Natural killer cell (primary cell): Measurements from ENCODE around the gene ZFR. TPM values are rescaled to one million over a fixed set of nuclear protein-coding genes. Genes with fewer than 3 reads are reported as not detected.

Experiments
- ATAC-seq, 3 donors: fragments of 150-1000 bp in 2 of 3; fragments of 200-7000 bp in 1 of 3; cut with Tn5 transposase; 1 replicate in 1 of 3; 2 replicates in 2 of 3; pipeline ENCODE4 v1.10.0; 2021; ENCODE audit warnings: mild to moderate bottlenecking in 2 of 3, moderate library complexity in 2 of 3
- DNase-seq, 2 donors: peaks; one replicate each; pipeline versions ENCODE4 v3.0.0 to v3.0.0-alpha.2; 2013 to 2021; ENCODE audit warnings: mixed read lengths in 1 of 2
- H3K27ac ChIP-seq: one replicate; pipeline ENCODE4 v1.5.1; 2013; ENCODE audit warnings: mild to moderate bottlenecking, low read length
- H3K27me3 ChIP-seq: one replicate; pipeline ENCODE4 v1.6.1; 2013; ENCODE audit warnings: low read length; ENCODE audit not compliant: control insufficient read depth, insufficient read depth
- H3K36me3 ChIP-seq: one replicate; pipeline ENCODE4 v1.6.1; 2013; ENCODE audit warnings: low read length; ENCODE audit not compliant: control insufficient read depth, insufficient read depth
- H3K4me1 ChIP-seq: one replicate; pipeline ENCODE4 v1.6.1; 2013; ENCODE audit warnings: low read length; ENCODE audit not compliant: control insufficient read depth, insufficient read depth
- H3K4me3 ChIP-seq: one replicate; pipeline ENCODE4 v1.5.1; 2013; ENCODE audit warnings: low read length
- H3K9me3 ChIP-seq: one replicate; pipeline ENCODE4 v1.6.1; 2013; ENCODE audit warnings: low read length; ENCODE audit not compliant: control insufficient read depth, insufficient read depth
- H3K27ac Mint-ChIP-seq, 2 donors: one replicate each; pipeline ENCODE4 v1.8.0; 2022; ENCODE audit warnings: mild to moderate bottlenecking in 2 of 2, mixed read lengths in 2 of 2, moderate library complexity in 1 of 2
- H3K27me3 Mint-ChIP-seq, 2 donors: one replicate each; pipeline ENCODE4 v1.8.0; 2022; ENCODE audit warnings: low read depth in 2 of 2, mixed read lengths in 2 of 2
- H3K36me3 Mint-ChIP-seq: one replicate; pipeline ENCODE4 v1.8.0; 2022; ENCODE audit warnings: mixed read lengths
- H3K4me1 Mint-ChIP-seq, 2 donors: one replicate each; pipeline ENCODE4 v1.8.0; 2022; ENCODE audit warnings: mixed read lengths in 2 of 2
- H3K4me3 Mint-ChIP-seq: one replicate; pipeline ENCODE4 v1.8.0; 2022; ENCODE audit warnings: mild to moderate bottlenecking, moderate library complexity, mixed read lengths
- H3K9me3 Mint-ChIP-seq, 2 donors: one replicate each; pipeline ENCODE4 v1.8.0; 2022; ENCODE audit warnings: mixed read lengths in 2 of 2
- CTCF ChIP-seq: fragments of 200-600 bp; IDR thresholded peaks from one replicate; pipeline ENCODE4 v1.8.0; 2022; ENCODE audit warnings: antibody characterized with exemption
- WGBS: methylation state at CpG from one replicate; pipeline ENCODE4 v1.1.7; 2013; ENCODE audit warnings: missing lambda C conversion rate; ENCODE audit not compliant: insufficient coverage; 5-methylcytosine and 5-hydroxymethylcytosine counted together
- intact Hi-C: fragments of 100-400 bp; cut with micrococcal nuclease; formaldehyde crosslinking; loops from one replicate; pipeline ENCODE4 v1.14.2; 2022
- total RNA-seq, 4 donors: library from RNA; stranded (reverse); fragments of 120-200 nt in 1 of 4; gene quantifications; one replicate each; pipeline versions ENCODE4 v1.2.3 to v1.2.4, GENCODE V29; 2013 to 2022

ZFR gene
- total RNA-seq, 3 donors from 2014 or later (not counting 1 experiment from before 2014, with no cell fraction given) = 62.7 to 70.8 (median 62.7) TPM

GRCh38 chr5:32476891-32477290, 32.4 kb upstream of the ZFR start:
- no peak for ATAC-seq

GRCh38 chr5:32475334-32476097, 31.0 kb upstream of the ZFR start:
- Histone ChIP-seq H3K36me3 (no peaks in the 10 kb centered on the region), H3K9me3 (no peaks in the 10 kb centered on the region), H3K27me3 (no peaks in the 10 kb centered on the region), H3K4me3 (no peak overlapping the region), H3K4me1 (no peaks in the 10 kb centered on the region), H3K27ac (no peak overlapping the region)
- intact Hi-C loops = no loop called here
- Mint-ChIP-seq H3K36me3 (no peaks in the 10 kb centered on the region), H3K9me3 (no peaks in the 10 kb centered on the region), H3K4me1 (no peaks in the 10 kb centered on the region), H3K27ac (no peak overlapping the region), H3K27me3 (no peaks in the 10 kb centered on the region), H3K4me3 (no peak overlapping the region)
- no peak for DNase-seq
- 73% methylated on average over 6 of the region's 6 CpGs for WGBS
- no peak for TF ChIP-seq CTCF
- no peak for ATAC-seq

More at GRCh38 chr5:32476891-32477290, 32.4 kb upstream of the ZFR start:
- no peak overlapping the region for H3K27ac Mint-ChIP-seq
- H3K4me3 Mint-ChIP-seq = no peak overlapping the region
- Histone ChIP-seq H3K27ac (no peak overlapping the region), H3K4me3 (no peak overlapping the region), H3K27me3 (no peaks in the 10 kb centered on the region), H3K4me1 (no peaks in the 10 kb centered on the region), H3K36me3 (no peaks in the 10 kb centered on the region), H3K9me3 (no peaks in the 10 kb centered on the region)
- no peaks in the 10 kb centered on the region for H3K36me3 Mint-ChIP-seq
- WGBS = 100% methylated on average over 1 of the region's 1 CpG
- no peaks in the 10 kb centered on the region for H3K9me3 Mint-ChIP-seq
- no peaks in the 10 kb centered on the region for H3K27me3 Mint-ChIP-seq
- H3K4me1 Mint-ChIP-seq = no peaks in the 10 kb centered on the region
- no peak for DNase-seq
- intact Hi-C loops = no loop called here
- no peak for TF ChIP-seq CTCF

DNA sequence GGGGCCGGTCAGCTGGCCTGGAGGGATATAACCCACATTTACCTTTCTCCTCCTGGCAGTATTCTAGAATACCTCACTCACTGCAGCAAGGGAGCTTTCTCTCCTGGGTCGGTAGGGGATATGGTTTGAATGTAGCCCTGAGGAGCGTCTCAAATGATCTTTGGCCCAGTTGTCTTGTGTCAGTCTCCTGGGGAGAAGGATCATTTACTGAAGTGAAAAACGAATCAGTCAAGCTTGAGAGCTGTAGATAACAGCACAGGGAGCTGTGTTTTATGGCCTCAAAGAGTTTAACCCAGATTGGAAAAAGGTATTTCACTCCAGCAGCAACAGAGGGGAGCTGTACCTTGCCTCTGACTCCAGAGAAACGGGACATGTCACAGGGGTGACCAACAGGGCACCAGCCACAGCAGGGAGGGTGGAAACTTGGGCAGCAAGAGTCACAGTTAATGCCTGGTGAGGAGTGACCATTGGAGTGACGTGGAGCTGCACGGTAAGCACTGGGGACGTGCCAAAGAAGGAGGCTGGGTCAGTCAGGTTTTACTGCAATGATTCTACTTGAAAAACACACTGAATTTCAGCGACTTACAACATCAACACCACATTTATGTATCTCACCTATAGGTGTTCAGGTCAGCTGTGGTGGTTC, 29.8 kb upstream of the ZFR start:
- peaks cover 0 to 2% of the 10 kb centered on the region in 2 donors for H3K27me3 Mint-ChIP-seq
- Histone ChIP-seq H3K9me3 (no peaks in the 10 kb centered on the region), H3K36me3 (no peaks in the 10 kb centered on the region), H3K4me3 (no peak overlapping the region), H3K4me1 (no peaks in the 10 kb centered on the region), H3K27me3 (no peaks in the 10 kb centered on the region), H3K27ac (no peak overlapping the region)
- no peaks in the 10 kb centered on the region for H3K36me3 Mint-ChIP-seq
- H3K4me3 Mint-ChIP-seq = no peak overlapping the region
- no peak for DNase-seq
- no peak for TF ChIP-seq CTCF
- no peak for ATAC-seq
- no peaks in the 10 kb centered on the region for H3K4me1 Mint-ChIP-seq
- no peak overlapping the region for H3K27ac Mint-ChIP-seq
- 79% methylated on average over 9 of the region's 9 CpGs for WGBS
- intact Hi-C loops = no loop called here
- no peaks in the 10 kb centered on the region for H3K9me3 Mint-ChIP-seq
